ENCODE data around the gene ELOVL5.
"Not testable (repeated sequence)": the region's sequence is repeated elsewhere in the genome, so short reads cannot be mapped to it uniquely, and the experiment has no call there.

Gene ELOVL5

GRCh38 chr6:53327017-53327395, 21.7 kb downstream of the ELOVL5 start:
- DNase-seq: no peak

GRCh38 chr6:53326372-53327016, 22.3 kb downstream of the ELOVL5 start:
- no peak for DNase-seq

- no peak for DNase-seq
These were observed 23.0 kb downstream of the ELOVL5 start for GRCh38 chr6:53325785-53326184.

- no peak for DNase-seq
These were observed 26.3 kb downstream of the ELOVL5 start for GRCh38 chr6:53322188-53323029.

GRCh38 chr6:53321701-53322100, 27.0 kb downstream of the ELOVL5 start:
- no peak for DNase-seq

- DNase-seq: no peak
These were observed 27.8 kb downstream of the ELOVL5 start for GRCh38 chr6:53320964-53321363.

- no peak for DNase-seq
These were observed 30.3 kb downstream of the ELOVL5 start for GRCh38 chr6:53318429-53318828.

GRCh38 chr6:53317861-53318260, 30.9 kb downstream of the ELOVL5 start:
- DNase-seq: no peak

GRCh38 chr6:53317299-53317698, 31.5 kb downstream of the ELOVL5 start:
- DNase-seq: not testable (repeated sequence)

GRCh38 chr6:53316142-53316541, 32.6 kb downstream of the ELOVL5 start:
- no peak for DNase-seq

GRCh38 chr6:53315086-53315724, 33.5 kb downstream of the ELOVL5 start:
- no peak for DNase-seq

- DNase-seq: no peak
These were observed 34.9 kb downstream of the ELOVL5 start for GRCh38 chr6:53313784-53314400.

GRCh38 chr6:53312355-53312754, 36.4 kb downstream of the ELOVL5 start:
- no peak for DNase-seq

GRCh38 chr6:53311586-53311935, 37.2 kb downstream of the ELOVL5 start:
- DNase-seq: no peak

- DNase-seq: no peak
These were observed 37.8 kb downstream of the ELOVL5 start for GRCh38 chr6:53310771-53311585.

- no peak for DNase-seq
These were observed 38.8 kb downstream of the ELOVL5 start for GRCh38 chr6:53309901-53310300.

- no peak for DNase-seq
These were observed 39.5 kb downstream of the ELOVL5 start for GRCh38 chr6:53309059-53309900.

GRCh38 chr6:53306819-53307347, 41.9 kb downstream of the ELOVL5 start:
- no peak for DNase-seq

- not testable (repeated sequence) for DNase-seq
These were observed 42.5 kb downstream of the ELOVL5 start for GRCh38 chr6:53306217-53306616.

GRCh38 chr6:53305506-53306005, 43.2 kb downstream of the ELOVL5 start:
- not testable (repeated sequence) for DNase-seq

GRCh38 chr6:53304953-53305352, 43.8 kb downstream of the ELOVL5 start:
- DNase-seq: not testable (repeated sequence)

All from activated effector memory CD4-positive, alpha-beta T cell treated with Interleukin-2 at 50 U/mL for 16 hours (primary cell).